Measurements from ENCODE around the gene ANKRD44.

Gene ANKRD44

GRCh38 chr2:197128126-197128525 lies 182.5 kb downstream of the ANKRD44 start:
- H3K4me3 ChIP-seq (ENCODE audit: low read depth, low read length): no peak overlapping the region
- TF ChIP-seq MAX (IDR thresholded peaks at IDR 0.05; ENCODE audit: low read depth, low read length) (no peak), MYC (IDR thresholded peaks at IDR 0.05; ENCODE audit: low read depth, low read length) (no peak), POLR2A (IDR thresholded peaks at IDR 0.05; ENCODE audit: extremely low read depth, insufficient read length) (no peak), CTCF (IDR thresholded peaks at IDR 0.05; ENCODE audit: low read depth, low read length) (no peak)
- no peak for DNase-seq (ENCODE audit: low read depth)

GRCh38 chr2:197126630-197127352 lies 183.8 kb downstream of the ANKRD44 start:
- TF ChIP-seq MYC (IDR thresholded peaks at IDR 0.05; ENCODE audit: low read depth, low read length): no peak
- TF ChIP-seq MAX (IDR thresholded peaks at IDR 0.05; ENCODE audit: low read depth, low read length): no peak
- TF ChIP-seq POLR2A (IDR thresholded peaks at IDR 0.05; ENCODE audit: extremely low read depth, insufficient read length): no peak
- TF ChIP-seq CTCF (IDR thresholded peaks at IDR 0.05; ENCODE audit: low read depth, low read length): no peak
- DNase-seq (ENCODE audit: low read depth): no peak
- no peak overlapping the region for H3K4me3 ChIP-seq (ENCODE audit: low read depth, low read length)

GRCh38 chr2:197124639-197125390 lies 185.8 kb downstream of the ANKRD44 start:
- no peak overlapping the region for H3K4me3 ChIP-seq (ENCODE audit: low read depth, low read length)
- TF ChIP-seq MAX (IDR thresholded peaks at IDR 0.05; ENCODE audit: low read depth, low read length) (no peak), CTCF (IDR thresholded peaks at IDR 0.05; ENCODE audit: low read depth, low read length) (no peak), POLR2A (IDR thresholded peaks at IDR 0.05; ENCODE audit: extremely low read depth, insufficient read length) (no peak), MYC (IDR thresholded peaks at IDR 0.05; ENCODE audit: low read depth, low read length) (no peak)
- DNase-seq (ENCODE audit: low read depth): no peak

- H3K4me3 ChIP-seq (ENCODE audit: low read depth, low read length): no peak overlapping the region
- no peak for TF ChIP-seq MYC (IDR thresholded peaks at IDR 0.05; ENCODE audit: low read depth, low read length)
- no peak for TF ChIP-seq MAX (IDR thresholded peaks at IDR 0.05; ENCODE audit: low read depth, low read length)
- no peak for TF ChIP-seq POLR2A (IDR thresholded peaks at IDR 0.05; ENCODE audit: extremely low read depth, insufficient read length)
- no peak for TF ChIP-seq CTCF (IDR thresholded peaks at IDR 0.05; ENCODE audit: low read depth, low read length)
- DNase-seq (ENCODE audit: low read depth): no peak
Observed at GRCh38 chr2:197122821-197123220, 187.8 kb downstream of the ANKRD44 start.

- DNase-seq (ENCODE audit: low read depth): no peak
- no peak overlapping the region for H3K4me3 ChIP-seq (ENCODE audit: low read depth, low read length)
- no peak for TF ChIP-seq POLR2A (IDR thresholded peaks at IDR 0.05; ENCODE audit: extremely low read depth, insufficient read length)
- TF ChIP-seq MYC (IDR thresholded peaks at IDR 0.05; ENCODE audit: low read depth, low read length): no peak
Observed at GRCh38 chr2:197121756-197122385, 188.7 kb downstream of the ANKRD44 start.

GRCh38 chr2:197121255-197121654 lies 189.3 kb downstream of the ANKRD44 start:
- no peak for DNase-seq (ENCODE audit: low read depth)
- H3K4me3 ChIP-seq (ENCODE audit: low read depth, low read length): no peak overlapping the region
- TF ChIP-seq MYC (IDR thresholded peaks at IDR 0.05; ENCODE audit: low read depth, low read length): no peak
- no peak for TF ChIP-seq MAX (IDR thresholded peaks at IDR 0.05; ENCODE audit: low read depth, low read length)
- TF ChIP-seq CTCF (IDR thresholded peaks at IDR 0.05; ENCODE audit: low read depth, low read length): no peak
- TF ChIP-seq POLR2A (IDR thresholded peaks at IDR 0.05; ENCODE audit: extremely low read depth, insufficient read length): no peak

Data from NB4 (cell line).